HFFc6 (cell line): ENCODE results near the gene STRN. TPM values are rescaled to one million over a fixed set of nuclear protein-coding genes. Genes with fewer than 3 reads are reported as not detected.

ENCODE experiments used
- DNase-seq: peaks from one replicate; pipeline ENCODE4 v3.0.0-alpha.2; 2018
- H3K27ac Mint-ChIP-seq: 2 replicates; pipeline ENCODE4 v1.8.0; 2020; ENCODE audit warnings: mild to moderate bottlenecking, mixed read lengths
- H3K27me3 Mint-ChIP-seq: 2 replicates; pipeline ENCODE4 v1.8.0; 2021; ENCODE audit warnings: mild to moderate bottlenecking, moderate library complexity, mixed read lengths; ENCODE audit not compliant: insufficient read depth
- H3K36me3 Mint-ChIP-seq: 2 replicates; pipeline ENCODE4 v1.8.0; 2021; ENCODE audit warnings: low read depth, mixed read lengths
- H3K4me1 Mint-ChIP-seq: 2 replicates; pipeline ENCODE4 v1.8.0; 2020; ENCODE audit warnings: low read depth, mixed read lengths
- H3K4me3 Mint-ChIP-seq: 2 replicates; pipeline ENCODE4 v1.8.0; 2020; ENCODE audit warnings: mild to moderate bottlenecking, moderate library complexity, mixed read lengths
- H3K9me3 Mint-ChIP-seq: 2 replicates; pipeline ENCODE4 v1.8.0; 2020; ENCODE audit warnings: mild to moderate bottlenecking, mixed read lengths
- total RNA-seq, 6 experiments: library from RNA; stranded (reverse); fragmentation: NEBNext Ultra II Directional; extraction: Animal tissue kit (Norgen Biotek cat#: 25700); gene quantifications; 2 replicates in 1 of 6; 3 replicates in 5 of 6; pipeline ENCODE4 v1.2.3, GENCODE V29; 2021
- TF ChIP-seq, protein P1 (sequence below): fragments of 200-600 bp; sonication (generic); IDR thresholded peaks from 2 replicates; pipeline ENCODE4 v1.5.0; 2021; ENCODE audit warnings: antibody characterized with exemption, mild to moderate bottlenecking

STRN gene
- total RNA-seq, 6 experiments from 2014 or later: 15.4 to 22.4 (median 20.0) TPM

DNA sequence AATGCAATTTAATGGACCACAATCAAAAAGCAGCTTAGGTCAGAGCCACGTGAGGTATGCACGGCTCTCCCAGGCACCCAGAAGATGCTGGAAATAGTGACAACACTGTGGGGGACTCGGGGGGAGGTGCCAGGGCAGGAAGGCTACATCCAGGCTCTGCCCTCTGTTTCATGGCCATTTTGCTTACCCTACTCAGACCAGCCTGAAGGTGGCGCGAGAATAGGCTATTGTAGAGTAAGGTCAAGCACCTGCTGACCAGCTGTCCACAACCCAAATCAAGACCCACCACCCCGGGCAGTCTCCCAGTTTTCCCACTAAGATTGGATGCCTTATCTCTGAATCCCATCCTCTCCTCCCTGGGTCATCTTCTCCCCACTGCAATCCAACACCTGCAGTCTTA lies 154.1 kb downstream of the STRN start:
- Mint-ChIP-seq H3K4me3 (no peak overlapping the region), H3K36me3 (no peaks in the 10 kb centered on the region), H3K27me3 (peaks cover 4% of the 10 kb centered on the region), H3K4me1 (peaks cover 6% of the 10 kb centered on the region; the same call in 1 of the 2 replicates), H3K9me3 (no peaks in the 10 kb centered on the region), H3K27ac (no peak overlapping the region)
- DNase-seq: no peak
- TF ChIP-seq, protein P1, sequence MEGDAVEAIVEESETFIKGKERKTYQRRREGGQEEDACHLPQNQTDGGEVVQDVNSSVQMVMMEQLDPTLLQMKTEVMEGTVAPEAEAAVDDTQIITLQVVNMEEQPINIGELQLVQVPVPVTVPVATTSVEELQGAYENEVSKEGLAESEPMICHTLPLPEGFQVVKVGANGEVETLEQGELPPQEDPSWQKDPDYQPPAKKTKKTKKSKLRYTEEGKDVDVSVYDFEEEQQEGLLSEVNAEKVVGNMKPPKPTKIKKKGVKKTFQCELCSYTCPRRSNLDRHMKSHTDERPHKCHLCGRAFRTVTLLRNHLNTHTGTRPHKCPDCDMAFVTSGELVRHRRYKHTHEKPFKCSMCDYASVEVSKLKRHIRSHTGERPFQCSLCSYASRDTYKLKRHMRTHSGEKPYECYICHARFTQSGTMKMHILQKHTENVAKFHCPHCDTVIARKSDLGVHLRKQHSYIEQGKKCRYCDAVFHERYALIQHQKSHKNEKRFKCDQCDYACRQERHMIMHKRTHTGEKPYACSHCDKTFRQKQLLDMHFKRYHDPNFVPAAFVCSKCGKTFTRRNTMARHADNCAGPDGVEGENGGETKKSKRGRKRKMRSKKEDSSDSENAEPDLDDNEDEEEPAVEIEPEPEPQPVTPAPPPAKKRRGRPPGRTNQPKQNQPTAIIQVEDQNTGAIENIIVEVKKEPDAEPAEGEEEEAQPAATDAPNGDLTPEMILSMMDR: peak; percentile 52

DNA sequence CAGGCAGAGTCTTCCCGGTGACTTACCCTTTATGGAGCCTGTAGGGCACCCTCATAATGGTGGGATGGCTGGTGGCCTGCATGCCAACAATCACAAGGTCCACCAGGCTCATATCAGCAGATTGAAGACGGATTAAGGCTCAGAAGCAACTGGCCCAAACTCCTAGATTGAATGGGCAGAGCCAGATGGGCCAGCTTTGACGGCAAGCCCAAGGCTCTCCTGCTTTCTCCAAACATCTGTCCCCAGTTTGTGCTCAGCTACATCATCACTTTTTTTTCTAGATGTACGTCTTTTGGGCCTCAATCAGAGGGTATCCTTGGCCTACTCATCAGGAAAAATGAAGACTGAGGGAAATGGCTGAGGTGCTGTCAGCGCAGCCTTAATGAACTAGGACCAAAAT lies 155.3 kb downstream of the STRN start:
- no peak for DNase-seq
- peaks cover 4% of the 10 kb centered on the region; the same call in 1 of the 2 replicates for H3K27me3 Mint-ChIP-seq
- TF ChIP-seq, protein P1: no peak
- H3K27ac Mint-ChIP-seq: no peak overlapping the region
- H3K4me3 Mint-ChIP-seq: no peak overlapping the region
- no peaks in the 10 kb centered on the region for H3K36me3 Mint-ChIP-seq
- H3K9me3 Mint-ChIP-seq: no peaks in the 10 kb centered on the region
- H3K4me1 Mint-ChIP-seq: no peaks in the 10 kb centered on the region

DNA sequence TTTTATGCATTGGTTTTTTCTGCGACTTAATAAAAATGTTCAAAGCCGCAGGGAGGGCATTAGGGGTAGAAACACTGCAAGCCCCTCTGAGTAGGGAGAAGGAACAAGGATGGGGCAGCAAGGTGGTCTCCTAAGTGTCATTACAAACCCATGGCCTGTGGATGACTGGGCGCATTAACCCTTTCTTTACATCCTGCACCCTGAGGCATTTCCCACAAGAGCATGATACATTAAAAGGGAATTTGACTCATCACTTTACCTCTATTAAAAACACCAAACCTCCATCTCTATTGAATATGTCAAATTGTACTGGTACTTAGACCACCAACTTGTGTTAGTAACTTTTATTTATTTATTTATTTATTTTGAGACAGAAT lies 157.3 kb downstream of the STRN start:
- no peak for DNase-seq
- no peak overlapping the region for H3K4me3 Mint-ChIP-seq
- no peak overlapping the region for H3K27ac Mint-ChIP-seq
- H3K27me3 Mint-ChIP-seq: peaks cover 10% of the 10 kb centered on the region; the same call in 1 of the 2 replicates
- TF ChIP-seq, protein P1: no peak
- no peaks in the 10 kb centered on the region for H3K4me1 Mint-ChIP-seq
- H3K9me3 Mint-ChIP-seq: no peaks in the 10 kb centered on the region
- H3K36me3 Mint-ChIP-seq: no peaks in the 10 kb centered on the region

DNA sequence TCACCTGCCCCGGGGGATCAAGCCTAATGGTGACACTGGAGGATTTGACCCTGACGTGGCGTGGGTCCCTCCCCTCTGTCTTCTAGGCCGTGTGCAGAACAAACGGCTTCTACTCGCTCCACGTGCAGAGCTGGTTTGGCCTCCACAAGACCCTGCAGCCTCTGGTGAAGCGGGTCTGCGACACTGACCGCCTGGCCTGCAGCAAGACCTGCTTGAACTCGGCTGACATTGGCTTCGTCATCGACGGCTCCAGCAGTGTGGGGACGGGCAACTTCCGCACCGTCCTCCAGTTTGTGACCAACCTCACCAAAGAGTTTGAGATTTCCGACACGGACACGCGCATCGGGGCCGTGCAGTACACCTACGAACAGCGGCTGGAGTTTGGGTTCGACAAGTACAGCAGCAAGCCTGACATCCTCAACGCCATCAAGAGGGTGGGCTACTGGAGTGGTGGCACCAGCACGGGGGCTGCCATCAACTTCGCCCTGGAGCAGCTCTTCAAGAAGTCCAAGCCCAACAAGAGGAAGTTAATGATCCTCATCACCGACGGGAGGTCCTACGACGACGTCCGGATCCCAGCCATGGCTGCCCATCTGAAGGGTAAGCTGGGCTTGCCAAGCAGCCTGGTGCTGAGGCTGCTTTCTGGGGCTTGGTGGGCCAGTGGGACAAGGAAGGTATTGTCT lies 157.8 kb downstream of the STRN start:
- no peaks in the 10 kb centered on the region for H3K36me3 Mint-ChIP-seq
- no peaks in the 10 kb centered on the region for H3K9me3 Mint-ChIP-seq
- H3K4me3 Mint-ChIP-seq: no peak overlapping the region
- TF ChIP-seq, protein P1: no peak
- no peak for DNase-seq
- H3K27ac Mint-ChIP-seq: no peak overlapping the region
- peaks cover 10% of the 10 kb centered on the region; the same call in 1 of the 2 replicates for H3K27me3 Mint-ChIP-seq
- no peaks in the 10 kb centered on the region for H3K4me1 Mint-ChIP-seq

DNA sequence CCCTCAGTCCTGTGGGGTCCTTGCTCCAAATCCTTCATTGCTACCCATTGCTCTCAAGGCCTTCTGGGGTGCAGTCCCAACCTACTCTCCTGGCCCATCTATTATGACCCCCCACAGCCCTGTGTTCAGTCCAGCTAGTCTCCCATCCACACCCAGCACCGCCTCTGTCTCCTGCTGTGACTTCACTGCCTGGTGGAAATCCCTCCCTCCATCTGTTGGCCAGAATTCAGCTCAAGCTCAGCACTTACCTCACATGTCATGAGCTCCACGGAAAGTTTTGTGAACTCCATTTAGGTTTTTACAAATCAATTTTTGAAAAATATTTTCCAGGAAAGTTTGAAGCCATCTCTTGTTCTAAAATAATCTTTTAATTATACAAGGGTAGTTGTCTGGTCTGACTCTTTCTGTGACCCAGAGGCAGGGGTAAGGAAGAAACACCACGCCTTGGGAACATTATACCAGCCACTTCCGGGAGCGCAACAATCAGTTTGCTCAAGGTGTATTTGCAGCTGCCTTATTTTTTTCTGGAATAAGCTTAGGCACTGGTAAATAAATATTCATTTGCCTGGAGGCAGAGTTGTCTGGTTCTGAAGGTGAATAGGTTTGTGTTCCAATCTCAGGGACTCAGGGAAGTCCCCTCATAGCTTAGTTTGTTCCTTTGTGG lies 159.0 kb downstream of the STRN start:
- Mint-ChIP-seq H3K27me3 (peaks cover 14% of the 10 kb centered on the region; the same call in 1 of the 2 replicates), H3K4me3 (no peak overlapping the region), H3K36me3 (no peaks in the 10 kb centered on the region), H3K4me1 (no peaks in the 10 kb centered on the region), H3K27ac (no peak overlapping the region), H3K9me3 (peaks cover 8% of the 10 kb centered on the region)
- TF ChIP-seq, protein P1: no peak
- no peak for DNase-seq
